Prostate gland (tissue), 2 donors: ENCODE data around the gene TCHHL1. TPM values are rescaled to one million over a fixed set of nuclear protein-coding genes. Genes with fewer than 3 reads are reported as not detected.

Experiments used
- DNase-seq: peaks from one replicate; pipeline ENCODE4 v3.0.0-alpha.2; 2019; ENCODE audit warnings: low spot score
- H3K27ac ChIP-seq, 2 donors: fragments of 200-600 bp; sonication (generic); 2 replicates each; pipeline ENCODE4 v1.5.1; 2017 to 2019
- H3K27me3 ChIP-seq: fragments of 200-600 bp; sonication (generic); replicated peaks from 2 replicates; pipeline ENCODE4 v1.5.1; 2019; ENCODE audit not compliant: insufficient read depth
- H3K36me3 ChIP-seq, 2 donors: fragments of 200-600 bp; sonication (generic); 1 replicate in 1 of 2; 2 replicates in 1 of 2; pipeline versions ENCODE4 v1.5.1 to v1.8.1; 2017 to 2019
- H3K4me1 ChIP-seq: fragments of 200-600 bp; sonication (generic); replicated peaks from 2 replicates; pipeline ENCODE4 v1.5.1; 2019
- H3K4me3 ChIP-seq, 2 donors: fragments of 200-600 bp; sonication (generic); 2 replicates each; pipeline ENCODE4 v1.5.1; 2017 to 2019
- H3K9me3 ChIP-seq: fragments of 200-600 bp; sonication (generic); 2 replicates; pipeline ENCODE4 v1.5.1; 2017
- POLR2A ChIP-seq: fragments of 450-650 bp; IDR thresholded peaks from one replicate; pipeline ENCODE4 v1.6.1; 2016; ENCODE audit warnings: antibody characterized with exemption, mild to moderate bottlenecking
- POLR2AphosphoS5 ChIP-seq: sonication (generic); formaldehyde crosslinking; IDR thresholded peaks from one replicate; pipeline ENCODE4 v1.6.1; 2017; ENCODE audit warnings: antibody characterized with exemption
- WGBS: methylation state at CpG from one replicate; pipeline ENCODE4 v1.1.5; 2018; 5-methylcytosine and 5-hydroxymethylcytosine counted together
- intact Hi-C: fragments of 100-400 bp; cut with DNase I; formaldehyde crosslinking; loops from one replicate; pipeline ENCODE4 v1.14.2; 2022
- small RNA-seq, 2 donors: library from RNA; depleted of rRNA; stranded (forward); fragments of <200 nt; gene quantifications; one replicate each; pipeline ENCODE3, GENCODE V24; 2016
- total RNA-seq, 2 donors: library from RNA; depleted of rRNA; stranded (reverse); fragments of >200 nt; gene quantifications; one replicate each; pipeline ENCODE4 v1.1.0, GENCODE V29; 2016
- TF ChIP-seq, protein P1 (sequence below), 4 experiments: fragments of 200-600 bp in 2 of 4; fragments of 450-650 bp in 2 of 4; sonication (generic) in 2 of 4; IDR thresholded peaks; 1 replicate in 3 of 4; 2 replicates in 1 of 4; pipeline ENCODE4 v1.5.1; 2016 to 2019; ENCODE audit warnings: antibody characterized with exemption in 4 of 4, mild to moderate bottlenecking in 2 of 4, moderate library complexity in 2 of 4

The TCHHL1 gene
- total RNA-seq, 2 donors from 2014 or later = not detected

DNA sequence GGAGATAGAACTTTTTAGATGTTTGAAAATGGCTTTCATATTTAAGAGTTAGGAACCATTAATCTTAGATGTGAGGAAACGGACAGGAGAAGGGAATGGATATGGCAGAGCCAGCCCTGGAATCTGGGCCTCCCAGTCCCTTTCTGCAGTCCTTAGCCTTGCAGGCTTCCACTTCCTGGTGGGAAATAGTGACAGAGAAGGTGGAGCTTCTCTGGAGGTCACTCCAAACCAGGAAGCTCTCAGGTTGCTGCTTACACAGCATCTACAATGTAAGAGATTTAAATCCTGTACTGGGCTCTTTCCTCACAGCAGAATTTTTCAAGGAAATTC lies 54.6 kb downstream of the TCHHL1 start:
- Histone ChIP-seq H3K27ac (peak overlapping the region; percentile 95 to 97), H3K9me3 (no peaks in the 10 kb centered on the region), H3K27me3 (no peaks in the 10 kb centered on the region), H3K36me3 (peaks cover 5 to 10% of the 10 kb centered on the region in 2 donors), H3K4me3 (peak overlapping the region in 1 of 2 donors; percentile 55), H3K4me1 (peaks cover 4% of the 10 kb centered on the region)
- WGBS = 33% methylated on average over 1 of the region's 1 CpG
- TF ChIP-seq, protein P1, sequence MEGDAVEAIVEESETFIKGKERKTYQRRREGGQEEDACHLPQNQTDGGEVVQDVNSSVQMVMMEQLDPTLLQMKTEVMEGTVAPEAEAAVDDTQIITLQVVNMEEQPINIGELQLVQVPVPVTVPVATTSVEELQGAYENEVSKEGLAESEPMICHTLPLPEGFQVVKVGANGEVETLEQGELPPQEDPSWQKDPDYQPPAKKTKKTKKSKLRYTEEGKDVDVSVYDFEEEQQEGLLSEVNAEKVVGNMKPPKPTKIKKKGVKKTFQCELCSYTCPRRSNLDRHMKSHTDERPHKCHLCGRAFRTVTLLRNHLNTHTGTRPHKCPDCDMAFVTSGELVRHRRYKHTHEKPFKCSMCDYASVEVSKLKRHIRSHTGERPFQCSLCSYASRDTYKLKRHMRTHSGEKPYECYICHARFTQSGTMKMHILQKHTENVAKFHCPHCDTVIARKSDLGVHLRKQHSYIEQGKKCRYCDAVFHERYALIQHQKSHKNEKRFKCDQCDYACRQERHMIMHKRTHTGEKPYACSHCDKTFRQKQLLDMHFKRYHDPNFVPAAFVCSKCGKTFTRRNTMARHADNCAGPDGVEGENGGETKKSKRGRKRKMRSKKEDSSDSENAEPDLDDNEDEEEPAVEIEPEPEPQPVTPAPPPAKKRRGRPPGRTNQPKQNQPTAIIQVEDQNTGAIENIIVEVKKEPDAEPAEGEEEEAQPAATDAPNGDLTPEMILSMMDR (IDR thresholded peaks at IDR 0.05) = no peak
- TF ChIP-seq POLR2AphosphoS5 = no peak
- TF ChIP-seq POLR2A = no peak
- no peak for DNase-seq
- intact Hi-C loops = no loop called here

Small RNAs within 50 kb of the gene (small RNA-seq; reads per million reads assigned to genes)
- gene SPTLC1P4 = 0 reads per million in 2 donors

Other genes starting within 250 kb of the TCHHL1 start
- gene C2CD4D, start 249.2 kb downstream of the TCHHL1 start, total RNA-seq = 1 to 10 TPM; 2.0 to 2.8 TPM
- not detected for gene THEM5, start 235.4 kb downstream of the TCHHL1 start, total RNA-seq
- gene THEM4, start 179.6 kb downstream of the TCHHL1 start, total RNA-seq = 10 to 100 TPM; 21.2 to 30.3 TPM
- gene S100A10, start 95.2 kb downstream of the TCHHL1 start, total RNA-seq = 10 to 100 TPM; 61.7 to 72.1 TPM
- 100 to 1,000 TPM; 253 to 351 TPM for gene S100A11, start 52.1 kb downstream of the TCHHL1 start, total RNA-seq
- gene TCHH, start 26.4 kb upstream of the TCHHL1 start, total RNA-seq = under 1 TPM in 1 of 2 donors, not detected in 1; 0.91 TPM
- not detected for gene RPTN, start 70.2 kb upstream of the TCHHL1 start, total RNA-seq
- under 1 TPM in 1 of 2 donors, not detected in 1; 0.06 TPM for gene HRNR, start 135.1 kb upstream of the TCHHL1 start, total RNA-seq
- gene FLG, start 236.2 kb upstream of the TCHHL1 start, total RNA-seq = 10 to 100 TPM in 1 of 2 donors, under 1 TPM in 1; 0.91 to 13.6 TPM